Stromal cell of bone marrow (primary cell): ENCODE measurements around the gene TNFRSF13B.
"Not testable (repeated sequence)": the region's sequence is repeated elsewhere in the genome, so short reads cannot be mapped to it uniquely, and the experiment has no call there.

Experiments
- DNase-seq: peaks from one replicate; pipeline ENCODE4 v3.0.0-alpha.2; 2012; ENCODE audit warnings: low read depth

Gene TNFRSF13B

GRCh38 chr17:16971458-16972338, at the start of gene TNFRSF13B:
Gene TNFRSF13B, minus strand, starts transcription at chr17:16972118. Its CDS starts 43 bp downstream, at chr17:16972075.
- no peak for DNase-seq

- DNase-seq: no peak
Observed at GRCh38 chr17:17021194-17021863, 49.4 kb upstream of the TNFRSF13B start.

- DNase-seq: no peak
Observed at GRCh38 chr17:17020821-17021193, 48.9 kb upstream of the TNFRSF13B start.

GRCh38 chr17:17019891-17020456, 48.1 kb upstream of the TNFRSF13B start:
- DNase-seq: no peak

- DNase-seq: no peak
Observed at GRCh38 chr17:17019430-17019762, 47.5 kb upstream of the TNFRSF13B start.

- DNase-seq: no peak
Observed at GRCh38 chr17:17018612-17019429, 46.9 kb upstream of the TNFRSF13B start.

GRCh38 chr17:17018021-17018441, 46.1 kb upstream of the TNFRSF13B start:
- no peak for DNase-seq

- no peak for DNase-seq
Observed at GRCh38 chr17:17017343-17018014, 45.6 kb upstream of the TNFRSF13B start.

GRCh38 chr17:17016199-17017197, 44.6 kb upstream of the TNFRSF13B start:
- not testable (repeated sequence) for DNase-seq

GRCh38 chr17:17015230-17015629, 43.3 kb upstream of the TNFRSF13B start:
- no peak for DNase-seq

- DNase-seq: not testable (repeated sequence)
Observed at GRCh38 chr17:17014748-17015124, 42.8 kb upstream of the TNFRSF13B start.

- DNase-seq: not testable (repeated sequence)
Observed at GRCh38 chr17:17013828-17014747, 42.2 kb upstream of the TNFRSF13B start.

- peak; percentile 86 for DNase-seq
Observed at GRCh38 chr17:17011043-17011907, 39.4 kb upstream of the TNFRSF13B start.

- not testable (repeated sequence) for DNase-seq
Observed at GRCh38 chr17:17010545-17011034, 38.7 kb upstream of the TNFRSF13B start.

GRCh38 chr17:17009972-17010371, 38.1 kb upstream of the TNFRSF13B start:
- not testable (repeated sequence) for DNase-seq

GRCh38 chr17:17008621-17009397, 36.9 kb upstream of the TNFRSF13B start:
- DNase-seq: not testable (repeated sequence)

GRCh38 chr17:17007891-17008290, 36.0 kb upstream of the TNFRSF13B start:
- DNase-seq: not testable (repeated sequence)
